Epithelial cell of proximal tubule (primary cell): Measurements from ENCODE around the gene ACAN. TPM values are rescaled to one million over a fixed set of nuclear protein-coding genes. Genes with fewer than 3 reads are reported as not detected.

ENCODE experiments used
- DNase-seq: peaks from one replicate; pipeline ENCODE4 v3.0.0-alpha.2; 2011; ENCODE audit warnings: low read depth
- H3K4me3 ChIP-seq: 2 replicates; pipeline ENCODE4 v1.5.1; 2011; ENCODE audit warnings: low read depth, mild to moderate bottlenecking, low read length
- total RNA-seq: library from RNA; depleted of rRNA; stranded (reverse); fragments of >200 nt; gene quantifications from 2 replicates; pipeline ENCODE4 v1.2.3, GENCODE V29; 2015
- TF ChIP-seq, protein P1 (sequence below): conservative IDR thresholded peaks from 2 replicates; pipeline ENCODE4 v1.5.1; 2012; ENCODE audit warnings: low read depth, mild to moderate bottlenecking, low read length

The ACAN gene
- total RNA-seq, 1 donor from 2014 or later: not detected

DNA sequence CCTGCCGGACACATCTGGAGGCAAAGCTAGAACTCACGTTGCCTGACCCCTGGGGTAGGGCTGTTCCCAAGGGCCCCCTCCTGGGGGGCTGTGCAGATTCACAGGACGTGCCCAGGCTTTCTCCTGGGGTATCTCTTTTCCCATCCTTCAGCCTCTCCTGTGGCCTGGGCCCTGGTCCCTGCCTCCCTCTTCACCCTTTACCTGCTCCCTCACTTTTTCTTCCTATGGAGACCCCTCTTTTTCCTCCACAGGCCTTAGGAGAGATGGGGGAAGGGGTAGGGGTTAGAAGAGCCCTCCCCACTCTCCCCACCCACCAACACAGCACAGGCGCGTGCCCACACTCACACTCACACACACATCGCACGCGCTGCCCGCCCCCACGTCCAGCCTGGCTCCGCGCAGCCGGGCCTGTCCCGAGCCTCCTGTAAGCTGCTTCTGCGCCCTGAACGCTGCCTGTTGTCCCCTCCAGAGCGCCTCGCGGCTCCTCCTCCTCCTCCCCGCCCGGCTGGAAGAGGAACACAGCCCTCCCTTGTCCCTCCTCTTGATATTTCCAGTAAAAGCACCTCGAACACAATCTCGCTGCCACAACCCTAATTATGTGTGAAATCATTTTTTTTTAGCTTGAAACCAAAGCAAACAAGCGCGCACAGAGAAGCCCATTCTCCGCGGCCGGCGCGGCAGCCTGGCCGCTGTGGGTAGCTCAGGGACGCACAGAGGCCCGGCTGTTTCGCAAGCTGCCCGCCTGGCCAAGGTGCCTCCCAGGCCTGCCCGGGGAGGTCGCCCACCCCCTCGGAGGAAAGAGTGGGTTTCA is 33.9 kb upstream of the ACAN start:
- TF ChIP-seq, protein P1, sequence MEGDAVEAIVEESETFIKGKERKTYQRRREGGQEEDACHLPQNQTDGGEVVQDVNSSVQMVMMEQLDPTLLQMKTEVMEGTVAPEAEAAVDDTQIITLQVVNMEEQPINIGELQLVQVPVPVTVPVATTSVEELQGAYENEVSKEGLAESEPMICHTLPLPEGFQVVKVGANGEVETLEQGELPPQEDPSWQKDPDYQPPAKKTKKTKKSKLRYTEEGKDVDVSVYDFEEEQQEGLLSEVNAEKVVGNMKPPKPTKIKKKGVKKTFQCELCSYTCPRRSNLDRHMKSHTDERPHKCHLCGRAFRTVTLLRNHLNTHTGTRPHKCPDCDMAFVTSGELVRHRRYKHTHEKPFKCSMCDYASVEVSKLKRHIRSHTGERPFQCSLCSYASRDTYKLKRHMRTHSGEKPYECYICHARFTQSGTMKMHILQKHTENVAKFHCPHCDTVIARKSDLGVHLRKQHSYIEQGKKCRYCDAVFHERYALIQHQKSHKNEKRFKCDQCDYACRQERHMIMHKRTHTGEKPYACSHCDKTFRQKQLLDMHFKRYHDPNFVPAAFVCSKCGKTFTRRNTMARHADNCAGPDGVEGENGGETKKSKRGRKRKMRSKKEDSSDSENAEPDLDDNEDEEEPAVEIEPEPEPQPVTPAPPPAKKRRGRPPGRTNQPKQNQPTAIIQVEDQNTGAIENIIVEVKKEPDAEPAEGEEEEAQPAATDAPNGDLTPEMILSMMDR: no peak
- no peak for DNase-seq
- peak overlapping the region; percentile 16 for H3K4me3 ChIP-seq

DNA sequence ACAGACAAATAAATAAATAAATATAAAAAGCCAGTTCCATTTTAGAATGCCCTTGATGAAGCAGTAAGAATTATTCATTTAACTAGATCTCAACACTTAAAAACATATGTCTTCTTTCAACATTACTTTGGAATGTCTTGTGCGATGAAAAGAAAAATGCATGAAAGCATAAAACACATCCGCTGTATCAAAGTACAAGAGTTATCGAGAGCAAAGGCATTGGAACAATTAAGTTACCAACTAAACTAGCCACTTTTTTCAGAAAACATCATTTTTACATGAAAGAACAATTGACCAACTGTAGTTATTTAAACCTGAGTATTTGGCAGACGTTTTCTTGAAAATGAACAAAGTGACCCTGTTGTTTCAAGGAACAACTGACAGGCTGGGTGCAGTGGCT is 27.5 kb upstream of the ACAN start:
- TF ChIP-seq, protein P1: no peak
- DNase-seq: no peak

DNA sequence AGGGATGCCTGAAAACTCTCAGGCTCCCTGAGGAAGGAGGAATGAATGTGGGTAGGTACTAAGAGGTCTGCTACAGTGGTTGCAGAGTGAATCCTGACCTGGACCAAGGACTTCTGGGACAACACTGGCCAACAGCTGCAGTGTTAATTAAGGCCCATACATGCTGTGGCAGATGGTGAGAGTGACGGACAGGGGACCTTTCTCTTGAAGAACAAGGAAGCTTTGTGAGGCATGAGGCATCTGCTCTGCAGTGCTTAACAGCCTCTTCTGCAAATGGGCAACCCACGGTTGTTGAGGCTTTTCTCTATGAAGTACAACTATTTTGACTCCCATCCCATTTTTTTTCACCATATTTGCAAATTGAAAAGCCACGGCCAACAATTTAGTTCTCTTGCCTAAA is 26.6 kb upstream of the ACAN start:
- no peak overlapping the region for H3K4me3 ChIP-seq
- DNase-seq: no peak

More for the DNA sequence above, 27.5 kb upstream of the ACAN start:
- H3K4me3 ChIP-seq: no peak overlapping the region

DNA sequence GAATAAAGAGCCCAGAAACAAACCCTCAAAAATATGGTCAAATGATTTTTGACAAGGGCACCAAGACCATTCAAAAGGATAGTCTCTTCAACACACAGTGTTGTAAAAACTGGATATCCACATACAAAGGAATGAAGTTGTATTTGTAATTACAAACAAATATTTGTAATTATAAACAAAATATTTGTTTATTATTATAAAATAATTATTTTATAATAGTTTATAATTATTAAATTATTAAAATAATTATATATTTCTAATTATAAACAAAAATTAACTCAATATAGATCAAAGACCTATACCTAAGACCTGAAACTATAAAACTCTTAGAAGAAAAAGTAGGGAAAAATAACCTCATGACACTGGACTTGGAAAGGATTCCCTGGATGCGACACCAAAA is 23.3 kb upstream of the ACAN start:
- no peak overlapping the region for H3K4me3 ChIP-seq
- no peak for DNase-seq
- TF ChIP-seq, protein P1: no peak

More for the DNA sequence above, 26.6 kb upstream of the ACAN start:
- TF ChIP-seq, protein P1: no peak

DNA sequence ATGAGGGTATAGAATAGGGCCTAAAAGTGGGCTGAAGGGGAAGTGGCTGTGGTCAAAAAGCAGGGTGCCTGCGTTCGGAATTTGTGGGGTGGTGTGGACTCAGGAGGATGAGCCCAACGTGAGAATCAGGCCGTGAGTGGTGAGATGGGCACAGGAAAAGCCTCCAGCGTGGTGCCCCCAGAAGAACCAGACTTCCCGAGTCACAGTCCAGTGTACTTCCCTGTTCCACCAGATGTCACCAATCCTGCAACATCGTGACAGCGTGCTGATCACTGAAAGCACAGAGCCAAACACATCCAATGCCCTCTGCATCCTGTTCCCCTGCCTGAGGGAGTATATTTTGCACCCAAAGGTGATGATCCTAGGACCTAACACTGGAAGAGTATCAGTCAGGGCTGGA is 20.8 kb upstream of the ACAN start:
- TF ChIP-seq, protein P1: no peak

DNA sequence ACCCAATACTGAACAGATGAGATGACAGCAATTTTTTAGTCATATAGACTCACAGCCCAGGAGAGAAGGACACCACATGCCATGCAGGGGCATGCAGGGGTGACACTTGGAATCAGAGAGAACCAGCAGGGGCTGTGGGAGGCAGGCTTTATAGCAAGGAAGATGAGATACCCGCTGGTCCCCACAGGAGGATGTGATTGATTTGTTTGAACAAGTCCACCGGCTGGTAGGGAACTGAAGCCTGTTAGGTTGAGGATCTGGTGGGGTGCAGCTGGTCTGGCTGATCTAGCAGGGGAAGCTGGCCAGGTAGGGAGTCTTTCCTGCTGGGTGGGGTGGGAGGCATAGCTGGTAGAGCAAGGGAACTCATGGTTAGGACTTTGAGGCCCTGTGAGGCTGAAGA is 18.0 kb upstream of the ACAN start:
- no peak for DNase-seq
- TF ChIP-seq, protein P1: no peak
- H3K4me3 ChIP-seq: no peak overlapping the region

More for the DNA sequence above, 20.8 kb upstream of the ACAN start:
- no peak overlapping the region for H3K4me3 ChIP-seq
- DNase-seq: no peak

DNA sequence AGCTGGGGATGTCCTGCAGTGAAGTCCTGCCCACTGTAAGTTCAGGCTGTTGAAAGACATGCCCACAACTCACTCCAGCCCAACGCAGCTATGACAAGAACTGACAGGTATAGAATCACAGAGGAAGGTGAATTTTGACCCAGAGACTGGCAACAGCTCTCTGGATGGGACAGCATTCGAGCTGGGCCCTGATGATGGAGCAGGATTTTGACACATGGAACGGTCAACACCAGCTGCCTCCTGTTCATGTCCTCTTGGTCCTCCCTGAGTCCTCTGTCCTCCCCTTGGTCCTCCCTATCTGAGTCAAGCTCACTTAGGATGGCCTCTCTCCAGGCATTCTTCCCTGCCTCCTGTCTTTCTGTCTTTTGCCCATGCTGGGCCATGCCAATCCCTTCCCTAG is 15.2 kb upstream of the ACAN start:
- TF ChIP-seq, protein P1: no peak
- no peak overlapping the region for H3K4me3 ChIP-seq
- no peak for DNase-seq
